ENCODE measurements around the gene UMODL1. TPM values are rescaled to one million over a fixed set of nuclear protein-coding genes. Genes with fewer than 3 reads are reported as not detected.

Gene UMODL1
- total and polyA plus RNA-seq, 9 donors = 0.01 to 2.2 (median 0.24) TPM; not detected in 5

DNA sequence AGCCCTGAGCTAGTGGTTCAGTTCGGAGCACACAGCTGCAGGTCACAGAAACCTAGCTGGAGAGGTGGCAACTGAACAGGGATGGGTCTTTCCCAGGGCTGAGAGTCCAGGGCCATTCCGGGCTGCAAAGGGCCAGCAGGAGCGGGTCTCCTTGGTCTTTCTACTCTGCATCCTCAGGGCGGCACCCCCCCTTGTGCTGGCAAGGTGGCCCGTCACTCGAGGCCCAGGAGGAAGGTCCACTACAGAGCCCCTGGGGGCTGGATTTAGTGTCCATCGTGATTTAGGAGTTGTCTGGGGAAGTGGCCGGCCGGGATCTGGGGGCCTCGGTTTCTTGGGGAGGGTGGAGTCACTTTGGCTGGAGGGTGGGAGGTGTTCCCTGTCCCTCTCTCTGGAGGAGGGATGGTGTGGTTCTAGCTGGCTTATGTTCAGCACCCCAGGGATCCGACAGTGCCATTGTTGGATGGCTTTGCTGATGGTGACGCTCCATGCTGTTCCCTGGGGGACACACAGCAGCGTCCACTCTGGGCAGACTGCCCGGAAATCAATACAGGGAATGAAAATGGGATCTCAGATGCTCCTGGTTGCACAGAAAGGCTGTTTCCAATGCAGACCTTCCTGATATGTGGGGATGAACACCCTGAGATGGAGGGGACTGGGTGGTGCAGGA lies 64.4 kb downstream of the UMODL1 start:
- no peak for DNase-seq
- intact Hi-C loops (cut with DNase I) = no loop called here
- Histone ChIP-seq H3K27ac (no peak overlapping the region), H3K4me3 (no peak overlapping the region), H3K4me1 (ENCODE audit: insufficient read depth) (no peaks in the 10 kb centered on the region), H3K36me3 (no peaks in the 10 kb centered on the region), H3K9me3 (no peaks in the 10 kb centered on the region), H3K27me3 (no peaks in the 10 kb centered on the region)
- TF ChIP-seq, protein P1, sequence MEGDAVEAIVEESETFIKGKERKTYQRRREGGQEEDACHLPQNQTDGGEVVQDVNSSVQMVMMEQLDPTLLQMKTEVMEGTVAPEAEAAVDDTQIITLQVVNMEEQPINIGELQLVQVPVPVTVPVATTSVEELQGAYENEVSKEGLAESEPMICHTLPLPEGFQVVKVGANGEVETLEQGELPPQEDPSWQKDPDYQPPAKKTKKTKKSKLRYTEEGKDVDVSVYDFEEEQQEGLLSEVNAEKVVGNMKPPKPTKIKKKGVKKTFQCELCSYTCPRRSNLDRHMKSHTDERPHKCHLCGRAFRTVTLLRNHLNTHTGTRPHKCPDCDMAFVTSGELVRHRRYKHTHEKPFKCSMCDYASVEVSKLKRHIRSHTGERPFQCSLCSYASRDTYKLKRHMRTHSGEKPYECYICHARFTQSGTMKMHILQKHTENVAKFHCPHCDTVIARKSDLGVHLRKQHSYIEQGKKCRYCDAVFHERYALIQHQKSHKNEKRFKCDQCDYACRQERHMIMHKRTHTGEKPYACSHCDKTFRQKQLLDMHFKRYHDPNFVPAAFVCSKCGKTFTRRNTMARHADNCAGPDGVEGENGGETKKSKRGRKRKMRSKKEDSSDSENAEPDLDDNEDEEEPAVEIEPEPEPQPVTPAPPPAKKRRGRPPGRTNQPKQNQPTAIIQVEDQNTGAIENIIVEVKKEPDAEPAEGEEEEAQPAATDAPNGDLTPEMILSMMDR (IDR thresholded peaks at IDR 0.05) = no peak
- TF ChIP-seq EP300 (IDR thresholded peaks at IDR 0.05) (no peak), POLR2A (IDR thresholded peaks at IDR 0.05) (no peak)
- 60 to 77% (median 73%) methylated on average over 14 of the region's 14 CpGs for WGBS, 3 donors

DNA sequence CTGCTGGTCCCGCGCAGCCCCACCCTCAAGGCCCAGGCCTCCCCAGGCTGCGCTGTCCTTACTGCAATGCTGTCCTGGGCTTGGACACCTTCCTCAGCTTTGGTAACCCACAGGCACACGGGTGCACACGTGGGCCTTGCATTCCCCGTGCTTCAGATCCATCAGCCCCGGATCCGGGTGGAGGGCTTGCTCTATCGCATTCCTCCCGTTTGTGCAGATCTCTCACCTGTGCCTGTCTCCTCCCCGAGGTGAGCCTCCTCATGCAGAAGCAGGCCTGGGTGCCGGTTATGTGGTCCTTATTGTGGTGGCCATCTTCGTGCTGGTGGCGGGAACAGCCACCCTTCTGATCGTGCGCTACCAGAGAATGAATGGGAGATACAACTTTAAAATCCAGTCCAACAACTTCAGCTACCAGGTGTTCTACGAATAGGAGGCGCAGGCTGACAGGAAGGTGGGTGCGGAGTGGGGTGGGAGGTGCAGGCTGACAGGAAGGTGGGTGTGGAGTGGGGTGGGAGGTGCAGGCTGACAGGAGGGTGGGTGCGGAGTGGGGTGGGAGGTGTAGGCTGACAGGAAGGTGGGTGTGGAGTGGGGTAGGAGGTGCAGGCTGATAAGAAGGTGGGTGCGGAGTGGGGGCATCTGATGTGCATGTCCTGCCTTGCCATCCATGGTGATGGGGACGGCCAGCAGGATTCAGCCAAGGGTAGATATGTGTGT lies 66.2 kb downstream of the UMODL1 start:
- intact Hi-C loops (cut with DNase I) = no loop called here
- H3K27ac ChIP-seq = no peak overlapping the region
- DNase-seq = no peak
- no peaks in the 10 kb centered on the region for H3K36me3 ChIP-seq
- WGBS, 3 donors = 80 to 84% (median 84%) methylated on average over 22 of the region's 22 CpGs
- H3K27me3 ChIP-seq = no peaks in the 10 kb centered on the region
- H3K9me3 ChIP-seq = no peaks in the 10 kb centered on the region
- no peaks in the 10 kb centered on the region for H3K4me1 ChIP-seq (ENCODE audit: insufficient read depth)
- TF ChIP-seq, protein P1 (IDR thresholded peaks at IDR 0.05) = no peak
- TF ChIP-seq EP300 (IDR thresholded peaks at IDR 0.05) (no peak), POLR2A (IDR thresholded peaks at IDR 0.05) (no peak)
- H3K4me3 ChIP-seq = no peak overlapping the region

DNA sequence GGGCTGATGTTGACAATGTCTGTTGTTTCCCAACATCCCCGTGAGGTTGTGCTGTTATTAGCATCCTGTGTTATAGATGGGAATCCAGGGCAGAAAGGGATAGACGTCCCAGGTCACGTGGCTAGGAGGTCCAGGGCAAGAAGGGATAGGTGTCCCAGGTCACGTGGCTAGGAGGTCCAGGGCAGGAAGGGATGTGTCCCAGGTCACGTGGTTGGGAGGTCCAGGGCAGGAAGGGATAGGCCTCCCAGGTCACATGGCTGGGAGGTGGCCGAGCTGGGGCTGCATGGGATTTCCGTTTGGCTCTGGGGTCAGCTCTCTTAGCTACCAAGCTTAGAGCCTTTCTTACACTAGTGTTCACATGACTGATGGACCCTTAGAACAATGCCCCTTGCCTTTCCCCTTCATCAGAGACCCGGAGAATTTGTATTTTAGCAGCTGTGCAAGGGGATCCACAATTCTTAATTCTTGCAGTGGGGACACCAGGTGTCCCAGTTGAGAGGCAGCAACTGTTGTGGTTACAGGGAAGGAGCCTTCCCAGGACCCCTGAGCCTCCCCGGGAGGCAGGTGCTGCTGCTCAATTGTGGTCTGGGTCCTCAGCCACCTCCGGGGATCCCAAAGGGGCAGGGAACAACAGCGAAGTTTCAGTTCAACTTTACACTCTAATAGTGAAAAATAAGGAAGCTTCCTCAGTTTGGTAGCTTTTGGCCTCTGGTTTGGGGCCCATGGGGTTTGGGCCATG lies 69.2 kb downstream of the UMODL1 start:
- DNase-seq = no peak
- Histone ChIP-seq H3K27ac (no peak overlapping the region), H3K4me1 (ENCODE audit: insufficient read depth) (no peaks in the 10 kb centered on the region), H3K27me3 (no peaks in the 10 kb centered on the region), H3K4me3 (no peak overlapping the region), H3K36me3 (no peaks in the 10 kb centered on the region), H3K9me3 (no peaks in the 10 kb centered on the region)
- WGBS, 3 donors = 73 to 79% (median 75%) methylated on average over 11 of the region's 11 CpGs
- TF ChIP-seq POLR2A (IDR thresholded peaks at IDR 0.05) = no peak
- TF ChIP-seq EP300 (IDR thresholded peaks at IDR 0.05) = no peak
- TF ChIP-seq, protein P1 (IDR thresholded peaks at IDR 0.05) = no peak
- intact Hi-C loops (cut with DNase I) = loop anchor here in 2 of 4 donors (10.0 kb wide), 2 partner anchors 124 to 384 kb away; no protein-coding TSS in a partner anchor

DNA sequence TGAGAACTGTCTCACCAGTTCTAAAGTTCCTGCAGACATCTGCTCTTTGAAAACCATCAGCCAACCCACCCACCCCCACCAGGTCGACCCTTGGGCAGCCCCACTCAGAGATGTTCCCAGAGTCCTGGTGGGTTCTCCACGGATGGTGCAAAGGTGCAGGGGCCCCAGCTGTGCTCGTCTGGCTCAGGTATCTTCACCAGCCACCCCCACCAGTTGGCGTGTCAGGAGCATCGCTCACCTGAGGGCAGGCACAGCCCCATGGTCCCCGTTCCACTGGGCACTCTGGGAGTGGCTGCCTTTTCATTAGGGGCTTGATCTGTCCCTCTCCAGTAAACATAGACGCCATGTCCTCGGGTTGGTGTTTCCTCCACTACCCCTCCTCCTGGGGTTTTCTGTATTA lies 70.5 kb downstream of the UMODL1 start:
- no peaks in the 10 kb centered on the region for H3K9me3 ChIP-seq
- intact Hi-C loops (cut with DNase I) = loop anchor here in 2 of 4 donors (10.0 kb wide), 2 partner anchors 123 to 383 kb away; no protein-coding TSS in a partner anchor
- no peak for DNase-seq

More for the DNA sequence above, 70.5 kb downstream of the UMODL1 start:
- WGBS, 3 donors = 75 to 77% (median 76%) methylated on average over 8 of the region's 8 CpGs
- TF ChIP-seq POLR2A (IDR thresholded peaks at IDR 0.05) = no peak
- H3K27ac ChIP-seq = no peak overlapping the region
- no peaks in the 10 kb centered on the region for H3K27me3 ChIP-seq
- no peaks in the 10 kb centered on the region for H3K4me1 ChIP-seq (ENCODE audit: insufficient read depth)
- H3K36me3 ChIP-seq = no peaks in the 10 kb centered on the region
- no peak overlapping the region for H3K4me3 ChIP-seq

Data from ovary (tissue), 9 donors.